DND-41 (cell line): ENCODE measurements around the gene FIGNL2.

Experiments
- ATAC-seq: fragments of 200-7000 bp; cut with Tn5 transposase; 3 replicates; pipeline ENCODE4 v1.9.1; 2021; ENCODE audit warnings: low read depth; ENCODE audit not compliant: insufficient read depth
- DNase-seq: peaks from one replicate; pipeline ENCODE4 v3.0.0-alpha.2; 2020
- H2AFZ ChIP-seq: 2 replicates; pipeline ENCODE4 v1.6.0; 2012; ENCODE audit warnings: low read depth, low read length
- H3K27ac ChIP-seq: 2 replicates; pipeline ENCODE4 v1.5.1; 2012; ENCODE audit warnings: low read length, inconsistent platforms
- H3K27me3 ChIP-seq: fragments of 200-600 bp; sonication (generic); 2 replicates; pipeline ENCODE4 v1.6.0; 2012; ENCODE audit warnings: low read length, mild to moderate bottlenecking, inconsistent platforms; ENCODE audit not compliant: insufficient read depth, poor library complexity
- H3K36me3 ChIP-seq: 2 replicates; pipeline ENCODE4 v1.5.1; 2012; ENCODE audit warnings: low read length, inconsistent platforms; ENCODE audit not compliant: insufficient read depth
- H3K4me1 ChIP-seq: 2 replicates; pipeline ENCODE4 v1.5.1; 2012; ENCODE audit warnings: mild to moderate bottlenecking, low read length; ENCODE audit not compliant: insufficient read depth
- H3K4me2 ChIP-seq: 2 replicates; pipeline ENCODE4 v1.6.0; 2012; ENCODE audit warnings: mild to moderate bottlenecking, moderate library complexity, low read length, inconsistent platforms; ENCODE audit not compliant: insufficient read depth
- H3K4me3 ChIP-seq, 2 experiments: fragments of 200-600 bp in 1 of 2; shearing (Covaris generic) in 1 of 2; 2 replicates each; pipeline ENCODE4 v1.5.1; 2012 to 2016; ENCODE audit warnings: inconsistent platforms in 2 of 2, low read length in 2 of 2, mild to moderate bottlenecking in 2 of 2, low read depth in 1 of 2, moderate library complexity in 1 of 2
- H3K79me2 ChIP-seq: 2 replicates; pipeline ENCODE4 v1.6.0; 2012; ENCODE audit warnings: low read length, inconsistent platforms; ENCODE audit not compliant: insufficient read depth
- H3K9ac ChIP-seq: 2 replicates; pipeline ENCODE4 v1.6.0; 2012; ENCODE audit warnings: low read depth, mild to moderate bottlenecking, inconsistent platforms, low read length, moderate library complexity
- H3K9me3 ChIP-seq: 2 replicates; pipeline ENCODE4 v1.5.1; 2012; ENCODE audit warnings: low read length, moderate library complexity, mild to moderate bottlenecking, inconsistent platforms; ENCODE audit not compliant: insufficient read depth, severe bottlenecking
- H4K20me1 ChIP-seq: 2 replicates; pipeline ENCODE4 v1.6.0; 2012; ENCODE audit warnings: low read length; ENCODE audit not compliant: insufficient read depth
- CTCF ChIP-seq: IDR thresholded peaks from 2 replicates; pipeline ENCODE4 v1.5.1; 2012; ENCODE audit warnings: borderline replicate concordance, low read length, moderate library complexity, mild to moderate bottlenecking; ENCODE audit not compliant: poor library complexity, severe bottlenecking; ENCODE audit errors: extremely low read depth
- EZH2 ChIP-seq: IDR thresholded peaks from 3 replicates; pipeline ENCODE4 v1.6.1; 2012; ENCODE audit warnings: borderline replicate concordance, low read depth, mild to moderate bottlenecking, moderate library complexity, low read length, inconsistent platforms; ENCODE audit not compliant: severe bottlenecking

FIGNL2 gene

GRCh38 chr12:51811203-51812202 is 37.0 kb downstream of the FIGNL2 start:
- Histone ChIP-seq H3K9me3 (no peaks in the 10 kb centered on the region), H2AFZ (no peak overlapping the region), H3K27ac (no peak overlapping the region), H3K36me3 (peaks cover 10% of the 10 kb centered on the region), H3K4me1 (peaks cover 13% of the 10 kb centered on the region), H3K9ac (no peak overlapping the region), H3K4me3 (no peak overlapping the region), H3K4me2 (no peak overlapping the region), H4K20me1 (no peaks in the 10 kb centered on the region), H3K79me2 (no peaks in the 10 kb centered on the region), H3K27me3 (no peaks in the 10 kb centered on the region)
- no peak for ATAC-seq
- DNase-seq: no peak
- no peak for TF ChIP-seq CTCF
- TF ChIP-seq EZH2: no peak

GRCh38 chr12:51809193-51809592 is 39.3 kb downstream of the FIGNL2 start:
- Histone ChIP-seq H3K79me2 (no peaks in the 10 kb centered on the region), H3K4me1 (peaks cover 6% of the 10 kb centered on the region), H3K4me2 (no peak overlapping the region), H3K9ac (no peak overlapping the region), H2AFZ (no peak overlapping the region), H3K9me3 (no peaks in the 10 kb centered on the region), H3K36me3 (peaks cover 10% of the 10 kb centered on the region), H4K20me1 (no peaks in the 10 kb centered on the region), H3K27ac (no peak overlapping the region), H3K27me3 (no peaks in the 10 kb centered on the region), H3K4me3 (no peak overlapping the region)
- ATAC-seq (no peak), DNase-seq (no peak)
- TF ChIP-seq EZH2 (no peak), CTCF (no peak)

GRCh38 chr12:51806896-51807295 is 41.6 kb downstream of the FIGNL2 start:
- no peaks in the 10 kb centered on the region for H4K20me1 ChIP-seq
- no peaks in the 10 kb centered on the region for H3K79me2 ChIP-seq
- ATAC-seq (no peak), DNase-seq (no peak)
- H3K36me3 ChIP-seq: peaks cover 10% of the 10 kb centered on the region
- no peaks in the 10 kb centered on the region for H3K9me3 ChIP-seq
- no peak overlapping the region for H3K9ac ChIP-seq
- no peak for TF ChIP-seq EZH2
- TF ChIP-seq CTCF: no peak
- H3K4me1 ChIP-seq: no peaks in the 10 kb centered on the region
- H3K27ac ChIP-seq: no peak overlapping the region
- no peak overlapping the region for H2AFZ ChIP-seq
- no peaks in the 10 kb centered on the region for H3K27me3 ChIP-seq
- H3K4me3 ChIP-seq: no peak overlapping the region
- H3K4me2 ChIP-seq: no peak overlapping the region
